Mammary epithelial cell (primary cell): ENCODE results near the gene NR2C2.

Experiments
- EZH2 ChIP-seq: IDR thresholded peaks from 2 replicates; pipeline ENCODE4 v1.6.1; 2012; ENCODE audit warnings: low read length, inconsistent platforms, borderline replicate concordance
- TF ChIP-seq, protein P1 (sequence below), 2 donors: IDR thresholded peaks in 1 of 2; conservative IDR thresholded peaks in 1 of 2; 2 replicates each; pipeline ENCODE4 v1.5.1; 2011 to 2012; ENCODE audit warnings: inconsistent platforms in 2 of 2, low read length in 2 of 2, mild to moderate bottlenecking in 2 of 2, control low read depth in 1 of 2, low read depth in 1 of 2; ENCODE audit not compliant: insufficient read depth in 1 of 2; ENCODE audit errors: extremely low read depth in 1 of 2

DNA sequence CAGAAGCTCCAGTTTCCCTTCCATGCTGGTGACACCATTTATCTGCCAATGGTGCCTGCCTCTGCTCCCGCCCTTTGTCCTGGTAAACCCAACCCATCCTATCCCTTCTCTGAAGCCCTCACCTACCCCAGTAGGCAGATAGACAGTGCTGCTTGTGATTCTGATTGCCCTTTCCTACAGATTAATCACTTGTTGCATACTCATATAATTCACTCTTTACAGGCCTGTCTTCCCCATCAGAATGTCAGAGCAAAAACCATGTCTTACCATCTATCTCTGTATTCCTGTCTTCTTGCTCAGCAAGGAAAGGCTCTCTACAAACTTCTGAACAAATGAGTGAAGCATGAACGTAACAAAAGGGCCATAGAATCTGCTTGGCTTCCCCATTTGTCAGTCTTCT lies 69.8 kb downstream of the NR2C2 start:
- TF ChIP-seq, protein P1, sequence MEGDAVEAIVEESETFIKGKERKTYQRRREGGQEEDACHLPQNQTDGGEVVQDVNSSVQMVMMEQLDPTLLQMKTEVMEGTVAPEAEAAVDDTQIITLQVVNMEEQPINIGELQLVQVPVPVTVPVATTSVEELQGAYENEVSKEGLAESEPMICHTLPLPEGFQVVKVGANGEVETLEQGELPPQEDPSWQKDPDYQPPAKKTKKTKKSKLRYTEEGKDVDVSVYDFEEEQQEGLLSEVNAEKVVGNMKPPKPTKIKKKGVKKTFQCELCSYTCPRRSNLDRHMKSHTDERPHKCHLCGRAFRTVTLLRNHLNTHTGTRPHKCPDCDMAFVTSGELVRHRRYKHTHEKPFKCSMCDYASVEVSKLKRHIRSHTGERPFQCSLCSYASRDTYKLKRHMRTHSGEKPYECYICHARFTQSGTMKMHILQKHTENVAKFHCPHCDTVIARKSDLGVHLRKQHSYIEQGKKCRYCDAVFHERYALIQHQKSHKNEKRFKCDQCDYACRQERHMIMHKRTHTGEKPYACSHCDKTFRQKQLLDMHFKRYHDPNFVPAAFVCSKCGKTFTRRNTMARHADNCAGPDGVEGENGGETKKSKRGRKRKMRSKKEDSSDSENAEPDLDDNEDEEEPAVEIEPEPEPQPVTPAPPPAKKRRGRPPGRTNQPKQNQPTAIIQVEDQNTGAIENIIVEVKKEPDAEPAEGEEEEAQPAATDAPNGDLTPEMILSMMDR (conservative IDR thresholded peaks at IDR 0.05 in 1 of 2, IDR thresholded peaks at IDR 0.05 in 1 of 2; ENCODE audit: extremely low read depth in 1 of 2, insufficient read depth in 1 of 2, low read depth in 1 of 2, low read length in 2 of 2): no peak
- no peak for TF ChIP-seq EZH2
